Body of pancreas (tissue), 4 donors: ENCODE measurements around the gene FRAS1. TPM values are rescaled to one million over a fixed set of nuclear protein-coding genes. Genes with fewer than 3 reads are reported as not detected.
A peak's percentile ranks its signal among the peaks of the same experiment; 100 is the strongest.
"Not testable (repeated sequence)": the region's sequence is repeated elsewhere in the genome, so short reads cannot be mapped to it uniquely, and the experiment has no call there.

ENCODE experiments used
- ATAC-seq: fragments of 150-250 bp; one replicate; pipeline ENCODE4 v1.9.1; 2016
- DNase-seq, 4 donors: peaks; one replicate each; pipeline ENCODE4 v3.0.0-alpha.2; 2019
- H3K27ac ChIP-seq, 4 donors: fragments of 200-600 bp; sonication (generic); 1 replicate in 3 of 4; 2 replicates in 1 of 4; pipeline versions ENCODE4 v1.5.1 to v1.6.1; 2016 to 2019; ENCODE audit warnings: mild to moderate bottlenecking in 1 of 4, mixed read lengths in 1 of 4, moderate library complexity in 1 of 4
- H3K27me3 ChIP-seq, 2 donors: fragments of 200-600 bp; sonication (generic); one replicate each; pipeline ENCODE4 v1.6.0; 2016; ENCODE audit warnings: mild to moderate bottlenecking in 1 of 2
- H3K36me3 ChIP-seq, 2 donors: fragments of 200-600 bp; sonication (generic); replicated peaks in 1 of 2; 2 replicates each; pipeline ENCODE4 v1.5.1; 2016; ENCODE audit warnings: low read depth in 2 of 2; ENCODE audit not compliant: insufficient read depth in 1 of 2
- H3K4me1 ChIP-seq: fragments of 200-600 bp; sonication (generic); one replicate; pipeline ENCODE4 v1.6.0; 2016
- H3K4me3 ChIP-seq, 2 donors: fragments of 200-600 bp; sonication (generic); 1 replicate in 1 of 2; 2 replicates in 1 of 2; pipeline ENCODE4 v1.5.1; 2016 to 2019
- H3K9me3 ChIP-seq, 3 donors: fragments of 200-600 bp; sonication (generic); 1 replicate in 2 of 3; 2 replicates in 1 of 3; pipeline ENCODE4 v1.5.1; 2016
- CTCF ChIP-seq, 7 experiments: fragments of 450-650 bp in 4 of 7; fragments of 200-600 bp in 3 of 7; sonication (generic) in 3 of 7; IDR thresholded peaks; one replicate each; pipeline ENCODE4 v1.5.1; 2016 to 2019; ENCODE audit warnings: antibody characterized with exemption in 7 of 7
- POLR2A ChIP-seq, 3 donors: fragments of 450-650 bp; IDR thresholded peaks; one replicate each; pipeline ENCODE4 v1.6.1; 2016; ENCODE audit warnings: antibody characterized with exemption in 3 of 3, mild to moderate bottlenecking in 2 of 3
- WGBS, 2 donors: methylation state at CpG; one replicate each; pipeline ENCODE4 v1.1.5; 2017; 5-methylcytosine and 5-hydroxymethylcytosine counted together
- intact Hi-C: fragments of 100-400 bp; cut with DNase I; formaldehyde crosslinking; loops from one replicate; pipeline ENCODE4 v1.15.1; 2023
- total RNA-seq, 2 donors: library from RNA; depleted of rRNA; stranded (reverse); fragments of >200 nt; gene quantifications; one replicate each; pipeline ENCODE4 v1.1.0, GENCODE V29; 2016

The FRAS1 gene
- total RNA-seq = 10 to 100 TPM; 22.6 to 24.4 TPM

GRCh38 chr4:78057135-78057599 lies at the start of gene FRAS1:
Gene FRAS1, plus strand, starts transcription at chr4:78057323. Its CDS starts 687 bp downstream, at chr4:78058010.
- H3K4me1 ChIP-seq = peaks cover 8% of the 10 kb centered on the region
- H3K27me3 ChIP-seq = no peaks in the 10 kb centered on the region
- ATAC-seq (peak; percentile 34), DNase-seq (peak; percentile 38 to 62 (median 47))
- H3K9me3 ChIP-seq = no peaks in the 10 kb centered on the region
- 0% methylated on average over 18 to 39 of the region's 39 CpGs for WGBS, 2 donors
- peak in 1 of 7 experiments; percentile 10 for TF ChIP-seq CTCF (IDR thresholded peaks at IDR 0.05)
- TF ChIP-seq POLR2A (IDR thresholded peaks at IDR 0.05) = no peak
- no peaks in the 10 kb centered on the region for H3K36me3 ChIP-seq
- H3K27ac ChIP-seq = peak within 1 kb of the TSS; percentile 52 to 93 (median 74)
- peak within 1 kb of the TSS; percentile 33 to 42 for H3K4me3 ChIP-seq
- intact Hi-C loops = no loop called here

GRCh38 chr4:78011003-78011402 lies 46.1 kb upstream of the FRAS1 start:
- DNase-seq, H3K4me3 ChIP-seq, H3K27me3 ChIP-seq, ATAC-seq, intact Hi-C loops, H3K27ac ChIP-seq, H3K9me3 ChIP-seq, H3K36me3 ChIP-seq, H3K4me1 ChIP-seq: not testable (repeated sequence)
- 81 to 85% methylated on average over 5 of the region's 5 CpGs for WGBS, 2 donors

GRCh38 chr4:78014889-78015886 lies 41.9 kb upstream of the FRAS1 start:
- Histone ChIP-seq H3K27ac (no peak overlapping the region), H3K4me3 (no peak overlapping the region), H3K27me3 (no peaks in the 10 kb centered on the region), H3K4me1 (no peaks in the 10 kb centered on the region), H3K36me3 (no peaks in the 10 kb centered on the region), H3K9me3 (peaks cover 0 to 6% (median 0%) of the 10 kb centered on the region in 3 donors)
- intact Hi-C loops = no loop called here
- WGBS, 2 donors = 25 to 29% methylated on average over 10 of the region's 10 CpGs
- TF ChIP-seq POLR2A (IDR thresholded peaks at IDR 0.05) (no peak), CTCF (IDR thresholded peaks at IDR 0.05) (no peak)
- ATAC-seq (no peak), DNase-seq (no peak)

- DNase-seq (no peak), ATAC-seq (no peak)
- WGBS, 2 donors = 70 to 73% methylated on average over 3 of the region's 3 CpGs
These were observed 38.7 kb upstream of the FRAS1 start for GRCh38 chr4:78018271-78019049.

More at GRCh38 chr4:78018271-78019049, 38.7 kb upstream of the FRAS1 start:
- H3K36me3 ChIP-seq = no peaks in the 10 kb centered on the region
- H3K9me3 ChIP-seq = no peaks in the 10 kb centered on the region
- intact Hi-C loops = no loop called here
- H3K27me3 ChIP-seq = no peaks in the 10 kb centered on the region
- TF ChIP-seq POLR2A (IDR thresholded peaks at IDR 0.05) (no peak), CTCF (IDR thresholded peaks at IDR 0.05) (no peak)
- H3K4me3 ChIP-seq = no peak overlapping the region
- H3K27ac ChIP-seq = peak overlapping the region in 1 of 4 donors; percentile 12
- no peaks in the 10 kb centered on the region for H3K4me1 ChIP-seq
